ENCODE results near the gene LCLAT1. TPM values are rescaled to one million over a fixed set of nuclear protein-coding genes. Genes with fewer than 3 reads are reported as not detected.

The LCLAT1 gene
- total and polyA plus RNA-seq, 2 of the 4 experiments (the other 2 are of a cell fraction): 7.5 to 11.5 TPM

DNA sequence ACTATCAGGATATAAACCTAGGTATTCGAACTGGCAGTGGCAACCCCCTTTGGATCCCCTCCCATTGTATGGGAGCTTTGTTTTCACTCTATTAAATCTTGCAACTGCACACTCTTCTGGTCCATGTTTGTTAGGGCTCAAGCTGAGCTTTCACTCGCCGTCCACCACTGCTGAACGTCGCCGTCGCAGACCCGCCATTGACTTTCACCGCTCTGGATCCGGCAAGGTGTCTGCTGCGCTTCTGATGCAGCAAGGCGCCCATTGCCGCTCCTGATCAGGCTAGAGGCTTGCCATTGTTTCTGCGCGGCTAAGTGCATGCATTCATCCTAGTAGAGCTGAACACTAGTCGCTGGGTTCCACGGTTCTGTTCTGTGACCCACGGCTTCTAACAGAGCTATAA lies 69.1 kb downstream of the LCLAT1 start:
- dilution Hi-C loops (cut with HindIII; ENCODE audit: low sequenced_read_pairs, unreplicated experiment) (no loop called here), in situ Hi-C loops (cut with MboI; ENCODE audit: low sequenced_read_pairs) (no loop called here), intact Hi-C loops (cut with micrococcal nuclease) (loop anchor here (10.0 kb wide), 1 partner anchor 189 kb away; no protein-coding TSS in a partner anchor)
- Histone ChIP-seq H3K14ac (replicated peaks; ENCODE audit: low read depth, low read length) (no peak overlapping the region), H3K4ac (ENCODE audit: low read depth, low read length) (no peak overlapping the region), H2BK15ac (ENCODE audit: low read depth, low read length) (no peak overlapping the region), H3K9ac (ENCODE audit: low read depth, low read length) (no peak overlapping the region), H4K5ac (ENCODE audit: low read depth, low read length) (no peak overlapping the region), H3K4me1 (ENCODE audit: control insufficient read depth, insufficient read depth, low read length) (peaks cover 8% of the 10 kb centered on the region), H3K23ac (ENCODE audit: low read depth, low read length) (no peak overlapping the region), H2AK9ac (replicated peaks; ENCODE audit: low read depth, low read length, poor library complexity) (no peak overlapping the region), H4K8ac (ENCODE audit: low read depth in 2 of 2, low read length in 2 of 2) (no peak overlapping the region), H3K9me1 (ENCODE audit: insufficient read depth, low read length) (peaks cover 5% of the 10 kb centered on the region), H4K20me1 (ENCODE audit: insufficient read depth, low read length) (peaks cover 11% of the 10 kb centered on the region), H3K9me3 (ENCODE audit: control insufficient read depth, insufficient read depth, low read length) (peaks cover 2% of the 10 kb centered on the region; the same call in 1 of the 2 replicates), H3K56ac (ENCODE audit: extremely low read depth, insufficient read depth, low read length) (no peak overlapping the region), H3K36me3 (ENCODE audit: control insufficient read depth, insufficient read depth, low read length) (peaks cover 3% of the 10 kb centered on the region; the same call in 1 of the 2 replicates), H4K91ac (ENCODE audit: insufficient read depth, low read depth, low read length) (no peak overlapping the region), H2BK20ac (ENCODE audit: low read depth, low read length) (no peak overlapping the region), H3K27me3 (ENCODE audit: control insufficient read depth, insufficient read depth, low read length) (no peaks in the 10 kb centered on the region), H2AK5ac (ENCODE audit: low read depth, low read length) (peak overlapping the region; percentile 43; the same call in 1 of the 2 replicates), H3K79me1 (ENCODE audit: low read depth in 1 of 2, low read length in 2 of 2) (peaks cover 13 to 35% of the 10 kb centered on the region in 2 experiments; a peak in 3 of 4 replicates), H2BK5ac (ENCODE audit: low read depth, low read length, poor library complexity, severe bottlenecking) (no peak overlapping the region), H3K18ac (ENCODE audit: low read depth, low read length) (no peak overlapping the region; the same call in 1 of the 2 replicates), H2AFZ (replicated peaks; ENCODE audit: low read length, poor library complexity) (no peak overlapping the region), H3K27ac (ENCODE audit: insufficient read depth, low read length) (no peak overlapping the region), H2BK120ac (ENCODE audit: low read depth, low read length) (no peak overlapping the region), H3K4me2 (ENCODE audit: low read depth, low read length) (no peak overlapping the region), H3K4me3 (ENCODE audit: insufficient read depth, low read depth, low read length) (no peak overlapping the region)
- ChIA-PET POLR2A (ENCODE audit: unreplicated experiment) (no interaction called here), CTCF (interaction anchor here (0.6 to 0.7 kb wide), 2 partner anchors 82 to 351 kb away, joined by 4 to 5 read pairs; no protein-coding TSS in a partner anchor)
- 88% methylated on average over 17 of the region's 18 CpGs; no CpG with 5 or more reads in 1 of the 2 experiments for WGBS, 2 experiments (ENCODE audit: extremely low coverage in 2 of 2, insufficient read length in 1 of 2)
- TF ChIP-seq RAD21 (IDR thresholded peaks at IDR 0.05; ENCODE audit: low read length): no peak
- TF ChIP-seq, protein P1, sequence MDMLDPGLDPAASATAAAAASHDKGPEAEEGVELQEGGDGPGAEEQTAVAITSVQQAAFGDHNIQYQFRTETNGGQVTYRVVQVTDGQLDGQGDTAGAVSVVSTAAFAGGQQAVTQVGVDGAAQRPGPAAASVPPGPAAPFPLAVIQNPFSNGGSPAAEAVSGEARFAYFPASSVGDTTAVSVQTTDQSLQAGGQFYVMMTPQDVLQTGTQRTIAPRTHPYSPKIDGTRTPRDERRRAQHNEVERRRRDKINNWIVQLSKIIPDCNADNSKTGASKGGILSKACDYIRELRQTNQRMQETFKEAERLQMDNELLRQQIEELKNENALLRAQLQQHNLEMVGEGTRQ (IDR thresholded peaks at IDR 0.05; ENCODE audit: low read depth, low read length): no peak
- TF ChIP-seq RCOR1 (IDR thresholded peaks at IDR 0.05; ENCODE audit: insufficient replicate concordance, low read length): no peak
- no TSS peak for BruUV-seq (replicated peaks)
- ATAC-seq (ENCODE audit: low read depth) (no peak), DNase-seq (no peak)
